PC-9 (cell line): ENCODE data around the gene TENM4. TPM values are rescaled to one million over a fixed set of nuclear protein-coding genes. Genes with fewer than 3 reads are reported as not detected.

Experiments
- BruUV-seq: library from RNA; stranded (reverse); fragments of 400-500 nt; replicated peaks from 2 replicates; lab custom pipeline; 2021; lab: Mats Ljungman, UMichigan
- CTCF ChIA-PET: fragments of 300-600 bp; sonication (Branson Sonifier 250); formaldehyde crosslinking; loops from one replicate; lab custom pipeline; 2022; ENCODE audit warnings: antibody characterized with exemption; lab: Charles Lee
- POLR2A ChIA-PET: fragments of 300-600 bp; sonication (Branson Sonifier 250); formaldehyde crosslinking; loops from one replicate; lab custom pipeline; 2022; ENCODE audit warnings: antibody characterized with exemption; ENCODE audit not compliant: unreplicated experiment; lab: Charles Lee
- DNase-seq, 2 experiments: peaks; one replicate each; pipeline versions ENCODE4 v3.0.0 to v3.0.0-alpha.2; 2015 to 2022; ENCODE audit warnings: mixed read lengths in 1 of 2
- H2AFZ ChIP-seq: fragments of 200-600 bp; sonication (generic); 2 replicates; pipeline ENCODE4 v1.8.1; 2017; ENCODE audit warnings: antibody characterized with exemption
- H3F3A ChIP-seq: fragments of 200-600 bp; sonication (generic); 2 replicates; pipeline ENCODE4 v1.8.1; 2017; ENCODE audit warnings: antibody characterized with exemption, mild to moderate bottlenecking, low read depth; ENCODE audit not compliant: insufficient read depth
- H3K27ac ChIP-seq: fragments of 200-600 bp; sonication (generic); 2 replicates; pipeline ENCODE4 v1.6.1; 2016; ENCODE audit warnings: mixed run types
- H3K27me3 ChIP-seq: fragments of 200-600 bp; sonication (generic); 2 replicates; pipeline ENCODE4 v1.6.1; 2016; ENCODE audit warnings: low read depth, mixed run types; ENCODE audit not compliant: insufficient read depth
- H3K36me3 ChIP-seq: fragments of 200-600 bp; sonication (generic); 2 replicates; pipeline ENCODE4 v1.6.1; 2016; ENCODE audit warnings: low read depth, mixed run types
- H3K4me1 ChIP-seq: fragments of 200-600 bp; sonication (generic); replicated peaks from 2 replicates; pipeline ENCODE4 v1.6.1; 2016; ENCODE audit warnings: mixed run types; ENCODE audit not compliant: insufficient read depth
- H3K4me2 ChIP-seq: fragments of 200-600 bp; sonication (generic); 2 replicates; pipeline ENCODE4 v1.6.1; 2017; ENCODE audit warnings: mixed run types
- H3K4me3 ChIP-seq: fragments of 200-600 bp; sonication (generic); 2 replicates; pipeline ENCODE4 v1.6.1; 2016; ENCODE audit warnings: mixed run types
- H3K79me2 ChIP-seq: fragments of 200-600 bp; sonication (generic); 2 replicates; pipeline ENCODE4 v1.6.1; 2017; ENCODE audit warnings: low read depth, mixed run types
- H3K9me2 ChIP-seq: fragments of 200-600 bp; sonication (generic); 2 replicates; pipeline ENCODE4 v1.8.1; 2017; ENCODE audit warnings: mild to moderate bottlenecking; ENCODE audit not compliant: insufficient read depth
- H3K9me3 ChIP-seq: fragments of 200-600 bp; sonication (generic); 2 replicates; pipeline ENCODE4 v1.8.1; 2016; ENCODE audit warnings: low read depth; ENCODE audit not compliant: insufficient read depth
- H4K20me1 ChIP-seq: fragments of 200-600 bp; sonication (generic); 2 replicates; pipeline ENCODE4 v1.8.1; 2017; ENCODE audit not compliant: insufficient read depth
- CTCF ChIP-seq: fragments of 200-600 bp; sonication (generic); conservative IDR thresholded peaks from 2 replicates; pipeline ENCODE4 v1.6.1; 2017; ENCODE audit warnings: mixed run types, antibody characterized with exemption, mild to moderate bottlenecking, moderate library complexity
- EZH2 ChIP-seq: fragments of 200-600 bp; sonication (generic); IDR thresholded peaks from 2 replicates; pipeline ENCODE4 v1.8.0; 2017; ENCODE audit warnings: antibody characterized with exemption, low read depth
- intact Hi-C: fragments of 100-400 bp; cut with micrococcal nuclease; formaldehyde crosslinking; loops from one replicate; pipeline ENCODE4 v1.10.0; 2022; ENCODE audit not compliant: unreplicated experiment
- total RNA-seq: library from RNA; stranded (reverse); gene quantifications from 2 replicates; pipeline ENCODE4 v1.2.3, GENCODE V29; 2021

The TENM4 gene
- total RNA-seq, 1 experiment from 2014 or later, result not detected

GRCh38 chr11:79165908-79166307 lies 274.9 kb downstream of the TENM4 start:
- BruUV-seq, result no TSS peak
- no peaks in the 10 kb centered on the region for H3K9me2 ChIP-seq
- POLR2A ChIA-PET, result no interaction called here
- H3K27me3 ChIP-seq, result peaks cover 4% of the 10 kb centered on the region; the same call in 1 of the 2 replicates
- no peaks in the 10 kb centered on the region for H3K9me3 ChIP-seq
- intact Hi-C loops, result no loop called here
- H3K4me3 ChIP-seq, result no peak overlapping the region
- CTCF ChIA-PET, result no interaction called here
- H2AFZ ChIP-seq, result no peak overlapping the region
- DNase-seq, result no peak
- H3F3A ChIP-seq, result no peaks in the 10 kb centered on the region
- H3K36me3 ChIP-seq, result no peaks in the 10 kb centered on the region
- H3K4me2 ChIP-seq, result no peak overlapping the region
- no peak overlapping the region for H3K27ac ChIP-seq
- TF ChIP-seq EZH2 (no peak), CTCF (no peak)
- no peaks in the 10 kb centered on the region for H3K79me2 ChIP-seq
- H3K4me1 ChIP-seq, result no peaks in the 10 kb centered on the region
- no peaks in the 10 kb centered on the region for H4K20me1 ChIP-seq

- intact Hi-C loops, result no loop called here
- Histone ChIP-seq H3F3A (no peaks in the 10 kb centered on the region), H3K4me3 (no peak overlapping the region), H3K4me1 (no peaks in the 10 kb centered on the region), H3K36me3 (no peaks in the 10 kb centered on the region), H3K27me3 (no peaks in the 10 kb centered on the region), H3K9me2 (no peaks in the 10 kb centered on the region), H3K79me2 (no peaks in the 10 kb centered on the region), H3K27ac (no peak overlapping the region), H3K9me3 (no peaks in the 10 kb centered on the region), H2AFZ (no peak overlapping the region), H3K4me2 (no peak overlapping the region), H4K20me1 (no peaks in the 10 kb centered on the region)
- no peak for DNase-seq
- POLR2A ChIA-PET, result no interaction called here
- TF ChIP-seq CTCF (no peak), EZH2 (no peak)
- BruUV-seq, result no TSS peak
- CTCF ChIA-PET, result no interaction called here
Measured at GRCh38 chr11:79160791-79161403, 279.9 kb downstream of the TENM4 start.

GRCh38 chr11:79159657-79160450 lies 281.0 kb downstream of the TENM4 start:
- intact Hi-C loops, result no loop called here
- no peak overlapping the region for H3K27ac ChIP-seq
- H3K4me2 ChIP-seq, result no peak overlapping the region
- CTCF ChIA-PET, result no interaction called here
- DNase-seq, result no peak
- H4K20me1 ChIP-seq, result no peaks in the 10 kb centered on the region
- H3K9me2 ChIP-seq, result no peaks in the 10 kb centered on the region
- no TSS peak for BruUV-seq
- H3K27me3 ChIP-seq, result no peaks in the 10 kb centered on the region
- H3K4me1 ChIP-seq, result no peaks in the 10 kb centered on the region
- H3K79me2 ChIP-seq, result no peaks in the 10 kb centered on the region
- H3F3A ChIP-seq, result no peaks in the 10 kb centered on the region
- H2AFZ ChIP-seq, result no peak overlapping the region
- TF ChIP-seq CTCF, result no peak; the same call in 1 of the 2 replicates
- TF ChIP-seq EZH2, result no peak
- no peak overlapping the region for H3K4me3 ChIP-seq
- no peaks in the 10 kb centered on the region for H3K36me3 ChIP-seq
- POLR2A ChIA-PET, result no interaction called here
- no peaks in the 10 kb centered on the region for H3K9me3 ChIP-seq
